A673 (cell line): Measurements from ENCODE around the gene DGKH. TPM values are rescaled to one million over a fixed set of nuclear protein-coding genes. Genes with fewer than 3 reads are reported as not detected.

Experiments used
- BruUV-seq: library from RNA; stranded (reverse); fragments of 400-500 nt; replicated peaks from 2 replicates; lab custom pipeline; 2021; lab: Mats Ljungman, UMichigan
- CTCF ChIA-PET: fragments of 300-600 bp; sonication (Branson Sonifier 250); formaldehyde crosslinking; loops from one replicate; lab custom pipeline; 2022; ENCODE audit warnings: antibody characterized with exemption; lab: Charles Lee
- POLR2A ChIA-PET: fragments of 300-600 bp; sonication (Branson Sonifier 250); formaldehyde crosslinking; loops from one replicate; lab custom pipeline; 2022; ENCODE audit warnings: antibody characterized with exemption; ENCODE audit not compliant: low non-redundant PET; lab: Charles Lee
- DNase-seq: peaks from one replicate; pipeline ENCODE4 v3.0.0-alpha.2; 2015; ENCODE audit warnings: low spot score
- H3K27ac ChIP-seq: fragments of 200-600 bp; sonication (generic); 2 replicates; pipeline ENCODE4 v1.5.1; 2016; ENCODE audit warnings: mixed run types, low read depth, mild to moderate bottlenecking, mixed read lengths, antibody characterized with exemption, low read length; ENCODE audit not compliant: poor library complexity, severe bottlenecking
- H3K27me3 ChIP-seq: fragments of 200-600 bp; sonication (generic); replicated peaks from 2 replicates; pipeline ENCODE4 v1.6.1; 2017; ENCODE audit warnings: mixed run types, low read depth, mild to moderate bottlenecking, mixed read lengths, antibody characterized with exemption, low read length; ENCODE audit not compliant: insufficient read depth, poor library complexity
- H3K36me3 ChIP-seq: fragments of 200-600 bp; sonication (generic); 2 replicates; pipeline ENCODE4 v1.6.1; 2016; ENCODE audit warnings: mixed run types, mild to moderate bottlenecking, mixed read lengths, antibody characterized with exemption, low read length; ENCODE audit not compliant: insufficient read depth, poor library complexity, severe bottlenecking
- H3K4me1 ChIP-seq: fragments of 200-600 bp; sonication (generic); 2 replicates; pipeline ENCODE4 v1.6.1; 2017; ENCODE audit warnings: mixed run types, mild to moderate bottlenecking, mixed read lengths, antibody characterized with exemption, low read length; ENCODE audit not compliant: insufficient read depth, poor library complexity, severe bottlenecking
- H3K4me3 ChIP-seq: fragments of 200-600 bp; sonication (generic); 2 replicates; pipeline ENCODE4 v1.5.1; 2016; ENCODE audit warnings: low read depth, mixed run types, mild to moderate bottlenecking, mixed read lengths, low read length; ENCODE audit not compliant: poor library complexity, severe bottlenecking
- H3K9me3 ChIP-seq: fragments of 200-600 bp; sonication (generic); 2 replicates; pipeline ENCODE4 v1.6.1; 2016; ENCODE audit warnings: mixed run types, low read depth, mild to moderate bottlenecking, mixed read lengths, antibody characterized with exemption, low read length; ENCODE audit not compliant: poor library complexity, severe bottlenecking
- EZH2 ChIP-seq: fragments of 200-600 bp; sonication (generic); IDR thresholded peaks from 2 replicates; pipeline ENCODE4 v1.6.1; 2017; ENCODE audit warnings: borderline replicate concordance, low read depth, mild to moderate bottlenecking, mixed read lengths, antibody characterized with exemption, low read length; ENCODE audit not compliant: poor library complexity, severe bottlenecking
- intact Hi-C: fragments of 100-400 bp; cut with micrococcal nuclease; formaldehyde crosslinking; loops from one replicate; pipeline ENCODE4 v1.10.0; 2022; ENCODE audit not compliant: unreplicated experiment
- total RNA-seq: library from RNA; stranded (reverse); gene quantifications from 2 replicates; pipeline ENCODE4 v1.2.3, GENCODE V29; 2021
- TF ChIP-seq, protein P1 (sequence below): fragments of 300-800, 200-600 bp; sonication (generic); conservative IDR thresholded peaks from 2 replicates; pipeline ENCODE4 v1.5.1; 2017; ENCODE audit warnings: low read depth, mild to moderate bottlenecking, antibody characterized with exemption, low read length, moderate library complexity, mixed read lengths

The DGKH gene
- total RNA-seq, 1 experiment from 2014 or later: 13.8 TPM

DNA sequence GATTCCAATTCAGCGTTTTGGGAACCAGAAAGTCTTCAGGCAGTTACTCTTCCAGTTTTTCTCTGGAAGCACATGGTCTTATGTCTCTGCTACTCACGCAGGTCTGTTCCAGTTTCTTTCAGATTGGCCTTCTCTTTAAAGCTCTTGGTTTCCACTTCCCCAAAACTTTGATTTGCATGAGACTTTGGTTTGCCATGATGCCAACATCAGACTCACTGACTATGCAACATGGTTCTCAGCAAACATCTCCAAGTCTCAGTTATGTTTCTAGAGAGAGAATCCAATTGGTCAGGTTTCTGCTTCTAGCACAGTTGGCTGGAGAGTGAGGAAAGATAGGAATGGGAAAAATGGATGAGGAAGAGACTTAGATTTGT is 226.6 kb downstream of the DGKH start:
- TF ChIP-seq, protein P1, sequence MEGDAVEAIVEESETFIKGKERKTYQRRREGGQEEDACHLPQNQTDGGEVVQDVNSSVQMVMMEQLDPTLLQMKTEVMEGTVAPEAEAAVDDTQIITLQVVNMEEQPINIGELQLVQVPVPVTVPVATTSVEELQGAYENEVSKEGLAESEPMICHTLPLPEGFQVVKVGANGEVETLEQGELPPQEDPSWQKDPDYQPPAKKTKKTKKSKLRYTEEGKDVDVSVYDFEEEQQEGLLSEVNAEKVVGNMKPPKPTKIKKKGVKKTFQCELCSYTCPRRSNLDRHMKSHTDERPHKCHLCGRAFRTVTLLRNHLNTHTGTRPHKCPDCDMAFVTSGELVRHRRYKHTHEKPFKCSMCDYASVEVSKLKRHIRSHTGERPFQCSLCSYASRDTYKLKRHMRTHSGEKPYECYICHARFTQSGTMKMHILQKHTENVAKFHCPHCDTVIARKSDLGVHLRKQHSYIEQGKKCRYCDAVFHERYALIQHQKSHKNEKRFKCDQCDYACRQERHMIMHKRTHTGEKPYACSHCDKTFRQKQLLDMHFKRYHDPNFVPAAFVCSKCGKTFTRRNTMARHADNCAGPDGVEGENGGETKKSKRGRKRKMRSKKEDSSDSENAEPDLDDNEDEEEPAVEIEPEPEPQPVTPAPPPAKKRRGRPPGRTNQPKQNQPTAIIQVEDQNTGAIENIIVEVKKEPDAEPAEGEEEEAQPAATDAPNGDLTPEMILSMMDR: no peak
- no peak for TF ChIP-seq EZH2
- H3K27me3 ChIP-seq: no peaks in the 10 kb centered on the region
- no peak overlapping the region for H3K27ac ChIP-seq
- H3K36me3 ChIP-seq: no peaks in the 10 kb centered on the region
- ChIA-PET CTCF (no interaction called here), POLR2A (no interaction called here)
- intact Hi-C loops: no loop called here
- no TSS peak for BruUV-seq
- DNase-seq: no peak
- H3K4me3 ChIP-seq: no peak overlapping the region
- H3K9me3 ChIP-seq: peaks cover 11% of the 10 kb centered on the region
- peaks cover 12% of the 10 kb centered on the region for H3K4me1 ChIP-seq

DNA sequence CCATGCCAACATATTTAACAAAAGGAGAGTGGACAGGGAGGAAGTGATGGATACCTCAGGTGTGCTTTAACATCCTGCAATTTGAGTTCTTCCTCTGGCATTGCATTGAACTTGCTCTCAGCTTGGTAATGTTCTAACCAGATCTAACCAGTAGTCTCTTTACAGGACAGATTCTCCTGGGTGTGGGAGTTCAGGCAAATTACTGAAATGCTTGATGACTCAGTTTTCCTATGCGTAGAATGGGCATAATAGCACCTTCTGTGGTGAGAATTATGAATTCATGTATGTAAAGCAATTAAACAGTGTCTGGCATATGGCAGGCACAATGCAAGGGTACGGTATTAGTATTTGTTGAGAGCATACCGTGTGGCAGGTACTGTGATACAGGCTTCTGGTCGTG is 227.1 kb downstream of the DGKH start:
- Histone ChIP-seq H3K9me3 (peaks cover 7% of the 10 kb centered on the region), H3K27ac (no peak overlapping the region), H3K4me1 (peaks cover 16% of the 10 kb centered on the region), H3K27me3 (no peaks in the 10 kb centered on the region), H3K36me3 (no peaks in the 10 kb centered on the region), H3K4me3 (no peak overlapping the region)
- no peak for DNase-seq
- TF ChIP-seq EZH2: no peak
- TF ChIP-seq, protein P1: no peak
- ChIA-PET POLR2A (no interaction called here), CTCF (no interaction called here)
- BruUV-seq: no TSS peak
- intact Hi-C loops: no loop called here

DNA sequence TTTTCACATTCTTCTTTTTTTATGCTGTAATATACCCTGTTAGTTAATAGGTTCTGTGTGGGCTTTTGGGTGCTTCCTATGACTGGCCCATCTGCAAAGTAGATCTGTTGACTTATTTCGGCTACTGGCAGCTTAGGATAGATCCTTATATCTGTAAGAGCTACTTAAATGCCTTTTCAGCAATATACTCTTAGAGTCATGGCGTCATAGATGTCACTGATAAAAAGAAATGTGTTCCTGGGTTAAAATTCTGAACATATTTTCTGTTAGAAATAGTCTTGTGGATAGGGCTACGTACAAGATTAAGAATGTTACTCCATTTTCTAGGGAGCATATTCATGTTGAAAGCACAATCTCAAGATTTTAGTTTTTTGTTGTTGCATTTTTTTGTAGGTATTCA is 228.2 kb downstream of the DGKH start:
- H3K9me3 ChIP-seq: no peaks in the 10 kb centered on the region
- no TSS peak for BruUV-seq
- intact Hi-C loops: no loop called here

More for the DNA sequence above, 228.2 kb downstream of the DGKH start:
- Histone ChIP-seq H3K4me3 (no peak overlapping the region), H3K4me1 (peaks cover 20% of the 10 kb centered on the region), H3K27ac (no peak overlapping the region), H3K27me3 (no peaks in the 10 kb centered on the region), H3K36me3 (no peaks in the 10 kb centered on the region)
- TF ChIP-seq, protein P1: no peak
- no peak for TF ChIP-seq EZH2
- CTCF ChIA-PET: no interaction called here
- POLR2A ChIA-PET: no interaction called here
- DNase-seq: no peak
